Glutamatergic neuron (in vitro differentiated cells): ENCODE measurements around the gene PCDH10. TPM values are rescaled to one million over a fixed set of nuclear protein-coding genes. Genes with fewer than 3 reads are reported as not detected.
A peak's percentile ranks its signal among the peaks of the same experiment; 100 is the strongest.

ENCODE experiments used
- DNase-seq: peaks from one replicate; pipeline ENCODE4 v3.0.0; 2022
- H3K27ac Mint-ChIP-seq: one replicate; pipeline ENCODE4 v1.8.0; 2020; ENCODE audit warnings: mild to moderate bottlenecking, mixed read lengths, inconsistent platforms; ENCODE audit not compliant: unreplicated experiment
- H3K27me3 Mint-ChIP-seq: one replicate; pipeline ENCODE4 v1.8.0; 2020; ENCODE audit warnings: mild to moderate bottlenecking, moderate library complexity, mixed read lengths, inconsistent platforms; ENCODE audit not compliant: unreplicated experiment
- H3K36me3 Mint-ChIP-seq: one replicate; pipeline ENCODE4 v1.8.0; 2020; ENCODE audit warnings: mild to moderate bottlenecking, mixed read lengths, inconsistent platforms; ENCODE audit not compliant: unreplicated experiment
- H3K4me1 Mint-ChIP-seq: one replicate; pipeline ENCODE4 v1.8.0; 2020; ENCODE audit warnings: mild to moderate bottlenecking, low read depth, mixed read lengths, inconsistent platforms; ENCODE audit not compliant: unreplicated experiment
- H3K4me3 Mint-ChIP-seq: one replicate; pipeline ENCODE4 v1.8.0; 2020; ENCODE audit warnings: mild to moderate bottlenecking, mixed read lengths, inconsistent platforms; ENCODE audit not compliant: unreplicated experiment
- H3K9me3 Mint-ChIP-seq: one replicate; pipeline ENCODE4 v1.8.0; 2020; ENCODE audit warnings: mild to moderate bottlenecking, moderate library complexity, mixed read lengths, inconsistent platforms; ENCODE audit not compliant: unreplicated experiment
- total RNA-seq: library from RNA; stranded (reverse); fragmentation: NEBNext Ultra II Directional; extraction: Animal tissue kit (Norgen Biotek cat#: 25700); gene quantifications from one replicate; pipeline ENCODE4 v1.2.1, GENCODE V29; 2021; ENCODE audit not compliant: unreplicated experiment
- TF ChIP-seq, protein P1 (sequence below): fragments of 200-600 bp; sonication (generic); IDR thresholded peaks from one replicate; pipeline ENCODE4 v1.5.0; 2021; ENCODE audit not compliant: partially characterized antibody, unreplicated experiment

PCDH10 gene
- total RNA-seq, 1 donor from 2014 or later = 1.7 TPM

DNA sequence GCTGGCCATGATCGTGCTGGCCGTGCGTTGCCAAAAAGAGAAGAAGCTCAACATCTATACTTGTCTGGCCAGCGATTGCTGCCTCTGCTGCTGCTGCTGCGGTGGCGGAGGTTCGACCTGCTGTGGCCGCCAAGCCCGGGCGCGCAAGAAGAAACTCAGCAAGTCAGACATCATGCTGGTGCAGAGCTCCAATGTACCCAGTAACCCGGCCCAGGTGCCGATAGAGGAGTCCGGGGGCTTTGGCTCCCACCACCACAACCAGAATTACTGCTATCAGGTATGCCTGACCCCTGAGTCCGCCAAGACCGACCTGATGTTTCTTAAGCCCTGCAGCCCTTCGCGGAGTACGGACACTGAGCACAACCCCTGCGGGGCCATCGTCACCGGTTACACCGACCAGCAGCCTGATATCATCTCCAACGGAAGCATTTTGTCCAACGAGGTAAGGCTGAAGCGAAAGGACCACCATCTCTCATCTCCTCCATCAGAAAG lies 3.3 kb downstream of the PCDH10 start:
- Mint-ChIP-seq H3K4me1 (peaks cover 27% of the 10 kb centered on the region), H3K27me3 (peaks cover 30% of the 10 kb centered on the region)

DNA sequence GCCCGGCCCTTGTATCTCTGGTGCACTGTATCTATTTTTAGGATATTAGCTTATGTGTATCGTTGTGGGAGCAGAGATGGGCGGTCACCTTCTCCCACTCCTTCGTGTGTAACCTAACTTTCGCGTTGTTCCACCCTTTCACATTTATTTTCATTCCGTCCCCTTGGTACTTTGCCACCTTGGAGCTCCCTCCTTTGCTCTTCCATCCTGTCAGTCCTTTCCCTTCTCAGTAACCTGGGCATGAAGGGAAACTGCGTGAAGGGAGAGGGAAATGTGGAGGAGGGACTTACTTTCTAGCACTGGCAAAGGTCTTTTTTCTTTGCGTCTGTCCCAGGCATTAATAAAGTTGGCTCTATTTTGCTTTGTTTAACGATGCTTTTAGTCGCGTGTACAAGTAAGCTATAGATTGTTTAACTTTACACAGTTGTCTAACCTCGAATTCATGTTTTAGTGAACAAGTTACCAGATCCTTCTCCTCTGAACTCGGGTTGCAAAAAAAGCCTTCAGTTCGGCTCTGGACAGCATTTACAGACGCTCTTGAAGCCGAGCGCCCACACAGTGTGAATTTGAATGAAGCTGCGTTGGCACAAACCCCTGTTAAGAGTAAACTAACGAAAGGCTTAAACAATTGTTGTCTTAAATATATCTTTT lies 3.9 kb downstream of the PCDH10 start:
- no peak overlapping the region for H3K27ac Mint-ChIP-seq
- peaks cover 27% of the 10 kb centered on the region for H3K4me1 Mint-ChIP-seq
- peaks cover 10% of the 10 kb centered on the region for H3K9me3 Mint-ChIP-seq
- no peak for DNase-seq
- peak overlapping the region; percentile 96 for H3K4me3 Mint-ChIP-seq
- peaks cover 30% of the 10 kb centered on the region for H3K27me3 Mint-ChIP-seq
- no peaks in the 10 kb centered on the region for H3K36me3 Mint-ChIP-seq
- TF ChIP-seq, protein P1, sequence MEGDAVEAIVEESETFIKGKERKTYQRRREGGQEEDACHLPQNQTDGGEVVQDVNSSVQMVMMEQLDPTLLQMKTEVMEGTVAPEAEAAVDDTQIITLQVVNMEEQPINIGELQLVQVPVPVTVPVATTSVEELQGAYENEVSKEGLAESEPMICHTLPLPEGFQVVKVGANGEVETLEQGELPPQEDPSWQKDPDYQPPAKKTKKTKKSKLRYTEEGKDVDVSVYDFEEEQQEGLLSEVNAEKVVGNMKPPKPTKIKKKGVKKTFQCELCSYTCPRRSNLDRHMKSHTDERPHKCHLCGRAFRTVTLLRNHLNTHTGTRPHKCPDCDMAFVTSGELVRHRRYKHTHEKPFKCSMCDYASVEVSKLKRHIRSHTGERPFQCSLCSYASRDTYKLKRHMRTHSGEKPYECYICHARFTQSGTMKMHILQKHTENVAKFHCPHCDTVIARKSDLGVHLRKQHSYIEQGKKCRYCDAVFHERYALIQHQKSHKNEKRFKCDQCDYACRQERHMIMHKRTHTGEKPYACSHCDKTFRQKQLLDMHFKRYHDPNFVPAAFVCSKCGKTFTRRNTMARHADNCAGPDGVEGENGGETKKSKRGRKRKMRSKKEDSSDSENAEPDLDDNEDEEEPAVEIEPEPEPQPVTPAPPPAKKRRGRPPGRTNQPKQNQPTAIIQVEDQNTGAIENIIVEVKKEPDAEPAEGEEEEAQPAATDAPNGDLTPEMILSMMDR = no peak

More for the DNA sequence above, 3.3 kb downstream of the PCDH10 start:
- Mint-ChIP-seq H3K9me3 (peaks cover 10% of the 10 kb centered on the region), H3K4me3 (peak overlapping the region; percentile 96), H3K36me3 (no peaks in the 10 kb centered on the region), H3K27ac (no peak overlapping the region)
- DNase-seq = peak; percentile 34
- TF ChIP-seq, protein P1 = no peak

DNA sequence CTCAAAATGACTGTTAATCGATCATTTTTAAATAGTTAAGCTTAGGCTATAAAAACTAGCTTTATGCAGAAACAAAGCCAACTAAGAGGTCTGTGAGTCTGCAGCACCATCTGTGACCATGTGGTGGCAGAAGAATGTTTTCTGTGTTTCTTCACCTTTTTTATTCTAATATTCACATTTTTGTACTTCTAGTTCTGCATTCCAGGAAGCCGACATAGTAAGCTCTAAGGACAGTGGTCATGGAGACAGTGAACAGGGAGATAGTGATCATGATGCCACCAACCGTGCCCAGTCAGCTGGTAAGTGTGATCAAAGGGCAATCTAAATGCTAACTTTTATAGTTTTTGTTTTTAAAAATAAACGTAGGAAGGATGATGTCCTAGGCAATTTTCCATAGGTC lies 5.6 kb downstream of the PCDH10 start:
- Mint-ChIP-seq H3K4me3 (no peak overlapping the region), H3K4me1 (peaks cover 21% of the 10 kb centered on the region), H3K27me3 (peaks cover 22% of the 10 kb centered on the region), H3K9me3 (peaks cover 3% of the 10 kb centered on the region), H3K27ac (no peak overlapping the region), H3K36me3 (no peaks in the 10 kb centered on the region)
- TF ChIP-seq, protein P1 = peak; percentile 65
- peak; percentile 33 for DNase-seq

DNA sequence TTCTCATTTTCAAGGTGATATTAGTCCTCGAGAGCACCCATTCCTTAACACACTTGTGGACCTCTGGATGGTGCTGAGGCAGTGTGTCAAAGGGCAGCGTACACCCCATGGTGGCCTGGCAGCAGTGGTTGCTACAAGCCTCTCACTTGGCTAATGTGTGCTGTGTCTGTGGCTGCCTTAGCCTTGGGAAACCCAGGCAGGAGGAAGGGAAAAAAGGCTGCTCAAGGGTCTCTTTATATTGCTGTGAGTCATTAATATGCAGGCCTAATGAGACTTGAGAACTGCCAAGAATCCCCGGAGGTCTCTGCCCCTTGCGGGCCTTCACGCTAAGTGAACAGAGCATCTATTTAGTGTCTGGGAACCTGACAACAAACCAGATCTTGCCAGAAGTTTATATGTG lies 7.0 kb downstream of the PCDH10 start:
- Mint-ChIP-seq H3K4me1 (peaks cover 15% of the 10 kb centered on the region), H3K9me3 (peaks cover 3% of the 10 kb centered on the region), H3K27ac (no peak overlapping the region), H3K36me3 (no peaks in the 10 kb centered on the region), H3K27me3 (peaks cover 10% of the 10 kb centered on the region), H3K4me3 (no peak overlapping the region)
- DNase-seq = peak; percentile 35
- TF ChIP-seq, protein P1 = no peak

DNA sequence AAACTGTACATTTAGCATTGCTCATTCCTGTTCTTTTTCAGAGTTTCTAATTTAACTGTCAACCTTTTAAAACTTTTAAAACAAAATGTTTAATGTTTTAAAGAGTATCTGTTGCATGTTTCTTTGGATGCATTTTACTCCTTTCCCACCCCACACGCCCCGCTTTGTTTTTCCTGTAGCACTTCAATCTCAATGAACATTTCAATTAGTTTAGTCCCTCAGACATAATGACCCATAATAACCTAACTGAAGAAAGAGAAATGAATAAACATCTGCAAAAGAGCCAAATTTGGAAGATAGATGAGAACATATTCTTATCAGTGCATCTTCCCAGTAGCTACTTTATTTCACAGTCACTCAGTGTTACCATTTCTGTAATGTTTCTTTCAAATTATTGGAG lies 7.5 kb downstream of the PCDH10 start:
- TF ChIP-seq, protein P1 = no peak
- Mint-ChIP-seq H3K9me3 (peaks cover 3% of the 10 kb centered on the region), H3K27ac (no peak overlapping the region), H3K4me3 (no peak overlapping the region), H3K27me3 (peaks cover 8% of the 10 kb centered on the region), H3K4me1 (peaks cover 15% of the 10 kb centered on the region), H3K36me3 (no peaks in the 10 kb centered on the region)
- no peak for DNase-seq
